Activated CD4-positive, alpha-beta memory T cell treated with anti-CD3 and anti-CD28 coated beads, Interleukin-2, amount 10 ng/mL, durations not matched to agents 7 days and 5 days (primary cell): ENCODE results near the gene KRT32. TPM values are rescaled to one million over a fixed set of nuclear protein-coding genes. Genes with fewer than 3 reads are reported as not detected.

ENCODE experiments used
- CTCF ChIA-PET: fragments of 350-600 bp; sonication (Branson Sonifier 250); formaldehyde crosslinking; loops from one replicate; lab custom pipeline; 2021; ENCODE audit warnings: antibody characterized with exemption, inconsistent platforms; lab: Charles Lee
- POLR2A ChIA-PET: fragments of 350-600 bp; sonication (Branson Sonifier 250); formaldehyde crosslinking; loops from one replicate; lab custom pipeline; 2021; ENCODE audit warnings: antibody characterized with exemption; lab: Charles Lee
- DNase-seq: peaks from one replicate; pipeline ENCODE4 v3.0.0-alpha.2; 2020
- H3K27ac Mint-ChIP-seq: one replicate; pipeline ENCODE4 v1.8.0; 2021; ENCODE audit warnings: mild to moderate bottlenecking, mixed read lengths
- H3K27me3 Mint-ChIP-seq: one replicate; pipeline ENCODE4 v1.8.0; 2021; ENCODE audit warnings: mixed read lengths
- H3K36me3 Mint-ChIP-seq: one replicate; pipeline ENCODE4 v1.8.0; 2021; ENCODE audit warnings: low read depth, mixed read lengths
- H3K4me1 Mint-ChIP-seq: one replicate; pipeline ENCODE4 v1.8.0; 2021; ENCODE audit warnings: mixed read lengths
- H3K4me3 Mint-ChIP-seq: one replicate; pipeline ENCODE4 v1.8.0; 2021; ENCODE audit warnings: mild to moderate bottlenecking, mixed read lengths
- H3K9me3 Mint-ChIP-seq: one replicate; pipeline ENCODE4 v1.8.0; 2021; ENCODE audit warnings: mixed read lengths
- total RNA-seq, 2 experiments: library from RNA; stranded (reverse); gene quantifications; one replicate each; pipeline ENCODE4 v1.2.3, GENCODE V29; 2021

Gene KRT32
- total RNA-seq, 2 experiments from 2014 or later = not detected

DNA sequence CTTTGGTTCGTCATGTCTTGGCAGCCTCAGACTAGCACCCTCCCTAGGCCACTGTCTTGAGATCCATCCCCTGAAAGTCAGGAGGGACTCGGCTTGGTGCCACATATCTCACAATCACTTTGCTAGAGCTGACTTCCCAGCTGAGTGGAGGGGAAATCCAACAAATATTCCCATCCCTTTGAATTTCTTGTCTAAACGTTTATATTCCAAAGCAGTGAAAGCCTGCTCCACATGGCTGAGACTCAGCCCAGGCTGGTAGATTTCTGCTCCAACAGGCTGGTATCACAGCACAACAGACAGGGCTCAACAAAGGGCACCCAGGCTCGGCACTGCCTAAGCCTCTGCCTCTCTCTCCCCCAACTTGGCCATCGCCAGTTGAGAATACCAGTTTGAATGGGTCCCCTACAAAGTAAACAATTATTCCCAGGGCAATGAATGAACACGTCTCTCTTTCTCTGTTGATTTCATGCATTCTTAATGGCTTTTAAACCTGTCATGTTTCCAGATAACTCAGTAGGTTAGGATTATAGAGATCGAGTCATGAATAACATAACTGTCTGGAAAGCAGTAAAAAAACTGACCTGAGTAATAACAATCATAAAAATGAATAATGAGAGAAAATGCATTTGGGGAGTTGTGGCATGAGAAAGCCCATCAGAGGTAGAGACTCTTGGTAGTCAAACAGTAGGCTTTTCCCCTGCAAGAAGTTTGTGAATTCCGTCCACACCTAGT, 37.2 kb upstream of the KRT32 start:
- no peak for DNase-seq
- Mint-ChIP-seq H3K27ac (no peak overlapping the region), H3K4me3 (no peak overlapping the region), H3K4me1 (peaks cover 8% of the 10 kb centered on the region), H3K36me3 (no peaks in the 10 kb centered on the region), H3K9me3 (no peaks in the 10 kb centered on the region), H3K27me3 (no peaks in the 10 kb centered on the region)
- POLR2A ChIA-PET = no interaction called here
- CTCF ChIA-PET = no interaction called here

DNA sequence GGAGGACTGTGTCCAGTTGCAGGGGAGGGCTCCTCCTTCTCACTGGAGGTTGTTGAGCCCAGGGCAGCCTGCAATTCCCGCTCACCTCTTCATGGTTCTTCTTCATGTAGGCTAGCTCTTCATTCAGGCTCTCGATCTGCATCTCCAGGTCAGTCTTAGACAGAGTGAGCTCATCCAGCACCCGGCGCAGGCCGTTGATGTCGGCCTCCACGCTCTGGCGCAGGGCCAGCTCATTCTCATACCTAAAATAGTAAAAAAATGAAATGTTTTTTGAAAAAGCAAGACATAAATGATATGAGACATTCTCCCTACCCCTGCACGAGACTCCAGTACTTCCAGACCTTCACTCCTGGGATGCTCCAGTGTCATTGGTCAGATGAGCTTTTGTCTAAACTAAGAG, 36.0 kb upstream of the KRT32 start:
- ChIA-PET POLR2A (no interaction called here), CTCF (interaction anchor here (0.7 kb wide), 2 partner anchors 13 to 46 kb away, joined by 3 read pairs; no protein-coding TSS in a partner anchor)
- H3K9me3 Mint-ChIP-seq = no peaks in the 10 kb centered on the region

DNA sequence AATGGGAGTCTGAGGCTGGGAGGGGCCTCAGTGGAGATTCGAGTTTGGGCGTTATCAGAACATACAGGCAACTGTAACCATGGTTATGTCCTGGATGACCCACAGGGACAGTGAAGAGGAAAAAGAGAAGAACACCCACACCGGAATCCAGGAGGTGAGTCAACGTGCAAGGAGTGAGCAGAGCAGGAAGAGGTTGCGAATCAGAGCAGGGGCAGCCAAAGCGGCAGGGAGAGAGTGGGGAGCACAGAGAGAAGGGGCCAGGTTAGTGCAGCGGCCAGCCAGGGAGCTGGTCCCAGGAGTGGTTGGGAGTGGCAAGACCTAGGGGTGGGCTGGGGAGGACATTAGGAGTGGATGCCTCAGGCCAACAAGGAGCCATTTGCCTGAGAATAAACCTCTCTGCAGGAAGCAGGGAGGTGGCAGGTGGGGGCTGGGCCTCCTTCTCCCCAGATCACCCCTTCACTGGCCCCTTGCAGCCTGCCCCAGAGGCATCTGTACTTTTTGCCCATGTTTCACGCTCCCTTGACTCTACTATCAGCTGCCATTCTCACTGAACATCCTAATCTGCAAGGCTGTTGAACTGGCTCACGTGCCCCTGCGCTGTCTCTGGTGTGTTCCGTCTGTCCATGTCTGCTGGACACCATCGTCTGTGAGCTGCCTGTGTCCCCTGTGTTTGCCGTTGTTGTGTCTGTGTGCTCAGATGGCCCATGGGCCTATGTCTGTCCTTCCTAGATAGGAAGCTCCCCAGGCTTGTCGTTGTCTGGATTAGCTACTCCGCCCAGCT, 33.1 kb upstream of the KRT32 start:
- Mint-ChIP-seq H3K27ac (no peak overlapping the region), H3K27me3 (peaks cover 2% of the 10 kb centered on the region), H3K9me3 (no peaks in the 10 kb centered on the region)

More for the DNA sequence above, 36.0 kb upstream of the KRT32 start:
- no peak overlapping the region for H3K4me3 Mint-ChIP-seq
- H3K36me3 Mint-ChIP-seq = no peaks in the 10 kb centered on the region
- peaks cover 2% of the 10 kb centered on the region for H3K27me3 Mint-ChIP-seq
- H3K27ac Mint-ChIP-seq = no peak overlapping the region
- peaks cover 12% of the 10 kb centered on the region for H3K4me1 Mint-ChIP-seq
- DNase-seq = no peak

DNA sequence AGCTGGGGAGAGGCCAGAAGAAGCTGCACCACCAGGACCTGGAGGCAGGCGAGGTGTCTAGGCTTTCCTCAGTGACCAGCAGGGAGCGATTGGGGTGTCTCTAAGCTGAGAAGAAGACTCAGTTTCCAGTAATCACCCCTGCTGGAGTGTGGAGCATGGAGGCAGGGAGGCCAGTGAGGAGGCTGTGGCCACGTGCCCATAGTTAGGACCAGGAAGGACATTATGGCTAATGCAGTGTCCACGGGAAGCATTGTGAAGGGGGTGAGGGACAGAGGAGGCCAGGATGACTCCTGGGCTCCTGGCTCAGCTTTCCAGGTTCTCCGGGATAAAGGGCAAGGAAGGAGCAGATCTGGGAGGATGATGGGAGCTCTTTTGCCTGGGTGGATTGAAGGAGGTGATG, 32.5 kb upstream of the KRT32 start:
- no peaks in the 10 kb centered on the region for H3K9me3 Mint-ChIP-seq
- peaks cover 2% of the 10 kb centered on the region for H3K27me3 Mint-ChIP-seq
- no peaks in the 10 kb centered on the region for H3K36me3 Mint-ChIP-seq
- POLR2A ChIA-PET = no interaction called here
- H3K4me1 Mint-ChIP-seq = peaks cover 22% of the 10 kb centered on the region
- H3K4me3 Mint-ChIP-seq = no peak overlapping the region
- no peak for DNase-seq
- CTCF ChIA-PET = no interaction called here
- H3K27ac Mint-ChIP-seq = no peak overlapping the region

More for the DNA sequence above, 33.1 kb upstream of the KRT32 start:
- ChIA-PET POLR2A (no interaction called here), CTCF (no interaction called here)
- no peak for DNase-seq
- no peaks in the 10 kb centered on the region for H3K36me3 Mint-ChIP-seq
- H3K4me1 Mint-ChIP-seq = peaks cover 22% of the 10 kb centered on the region
- no peak overlapping the region for H3K4me3 Mint-ChIP-seq

DNA sequence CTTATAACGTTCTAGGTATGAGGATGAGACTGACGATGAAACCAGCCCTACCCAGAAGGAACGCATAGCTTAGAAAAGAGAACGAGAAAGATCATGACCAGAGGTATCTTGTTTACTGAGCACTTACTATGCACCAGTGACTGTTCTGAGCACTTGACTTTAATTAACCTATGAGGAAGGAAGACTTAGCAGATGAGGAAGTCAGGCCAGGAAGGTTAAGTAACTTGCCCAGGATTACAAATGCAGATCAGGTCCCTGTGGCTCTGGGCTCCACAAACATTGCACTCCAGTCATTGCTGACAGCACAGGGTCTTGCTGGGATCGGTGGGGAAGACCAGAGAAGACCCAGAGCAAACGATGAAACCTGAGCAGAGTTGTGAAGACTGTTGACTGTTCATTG, 31.1 kb upstream of the KRT32 start:
- DNase-seq = no peak
- peaks cover 22% of the 10 kb centered on the region for H3K4me1 Mint-ChIP-seq
- no peaks in the 10 kb centered on the region for H3K36me3 Mint-ChIP-seq
- H3K27ac Mint-ChIP-seq = no peak overlapping the region
- H3K27me3 Mint-ChIP-seq = peaks cover 2% of the 10 kb centered on the region
- H3K4me3 Mint-ChIP-seq = no peak overlapping the region
- H3K9me3 Mint-ChIP-seq = no peaks in the 10 kb centered on the region
- ChIA-PET CTCF (interaction anchor here (1.5 to 1.8 kb wide), 2 partner anchors 20 to 50 kb away, joined by 3 to 7 read pairs; no protein-coding TSS in a partner anchor), POLR2A (interaction anchor here (1.0 to 1.4 kb wide), 2 partner anchors 176 to 191 kb away, joined by 3 read pairs; partner anchors contain the start of gene EIF1)

DNA sequence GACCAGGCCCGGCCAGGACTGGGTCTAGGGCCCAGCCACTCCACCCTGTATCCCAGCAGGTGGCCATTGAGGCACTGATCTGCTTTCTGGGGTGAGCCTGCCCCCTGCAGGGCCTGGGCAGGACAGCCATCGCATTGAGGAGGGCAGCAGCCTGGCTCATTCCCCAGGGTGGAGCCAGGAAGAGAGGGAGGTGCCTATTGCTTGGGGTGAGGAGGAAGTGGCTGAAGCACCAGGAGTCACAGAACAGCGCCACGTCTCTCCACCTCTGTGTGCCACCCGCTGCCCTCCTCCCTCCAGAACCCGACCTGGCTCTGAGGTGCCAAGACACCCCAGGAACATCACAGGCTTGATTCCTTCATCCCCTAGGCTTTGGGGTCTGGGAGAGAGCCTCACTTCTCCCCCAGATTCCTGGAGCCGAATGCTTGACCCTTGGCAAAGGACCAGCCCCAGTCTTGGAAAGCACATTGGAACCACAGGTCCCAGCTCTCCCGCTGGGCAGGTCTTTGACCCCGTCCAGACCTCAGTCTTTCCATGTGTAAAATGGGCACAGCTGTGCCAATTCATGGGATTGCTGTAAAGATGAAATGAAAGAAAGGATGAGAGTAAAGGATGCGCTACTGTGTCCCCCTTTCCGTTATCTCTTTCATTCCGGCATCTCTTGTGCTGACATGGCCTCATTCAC, 29.8 kb upstream of the KRT32 start:
- H3K27ac Mint-ChIP-seq = peak overlapping the region; percentile 40
- ChIA-PET POLR2A (interaction anchor here (0.8 to 1.4 kb wide), 3 partner anchors 53 to 192 kb away, joined by 3 read pairs; partner anchors contain the start of gene EIF1), CTCF (interaction anchor here (1.5 to 1.8 kb wide), 4 partner anchors 14 to 581 kb away, joined by 3 to 4 read pairs (median 4); no protein-coding TSS in a partner anchor)
- H3K4me1 Mint-ChIP-seq = peaks cover 22% of the 10 kb centered on the region
- DNase-seq = peak; percentile 83
- peaks cover 2% of the 10 kb centered on the region for H3K27me3 Mint-ChIP-seq
- no peaks in the 10 kb centered on the region for H3K9me3 Mint-ChIP-seq
- no peaks in the 10 kb centered on the region for H3K36me3 Mint-ChIP-seq
- no peak overlapping the region for H3K4me3 Mint-ChIP-seq

DNA sequence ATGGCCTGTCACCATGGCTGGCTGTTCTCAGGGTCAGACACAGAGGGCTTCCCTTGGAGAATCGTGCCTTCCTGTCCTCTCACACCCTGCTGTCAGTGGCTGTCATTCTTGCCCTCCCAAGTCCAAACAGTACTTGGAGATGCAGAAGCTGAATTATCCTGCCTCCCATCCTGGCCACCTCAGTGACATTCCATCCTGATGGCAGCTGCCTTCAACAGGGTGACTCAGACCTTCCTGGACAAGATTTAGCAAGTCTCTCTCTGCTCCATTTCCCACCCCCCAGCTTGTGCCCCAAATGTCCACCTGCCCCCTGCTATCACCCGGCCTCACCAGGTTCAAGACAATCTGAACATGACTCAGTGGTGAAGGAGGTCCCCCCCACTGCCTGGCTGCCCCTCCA, 27.3 kb upstream of the KRT32 start:
- Mint-ChIP-seq H3K27me3 (peaks cover 2% of the 10 kb centered on the region), H3K4me3 (no peak overlapping the region), H3K36me3 (no peaks in the 10 kb centered on the region), H3K4me1 (peaks cover 17% of the 10 kb centered on the region), H3K27ac (no peak overlapping the region), H3K9me3 (no peaks in the 10 kb centered on the region)
- ChIA-PET POLR2A (no interaction called here), CTCF (interaction anchor here (0.5 to 2.3 kb wide), 3 partner anchors 54 to 1424 kb away, joined by 3 to 10 read pairs (median 5); no protein-coding TSS in a partner anchor)
- DNase-seq = no peak

DNA sequence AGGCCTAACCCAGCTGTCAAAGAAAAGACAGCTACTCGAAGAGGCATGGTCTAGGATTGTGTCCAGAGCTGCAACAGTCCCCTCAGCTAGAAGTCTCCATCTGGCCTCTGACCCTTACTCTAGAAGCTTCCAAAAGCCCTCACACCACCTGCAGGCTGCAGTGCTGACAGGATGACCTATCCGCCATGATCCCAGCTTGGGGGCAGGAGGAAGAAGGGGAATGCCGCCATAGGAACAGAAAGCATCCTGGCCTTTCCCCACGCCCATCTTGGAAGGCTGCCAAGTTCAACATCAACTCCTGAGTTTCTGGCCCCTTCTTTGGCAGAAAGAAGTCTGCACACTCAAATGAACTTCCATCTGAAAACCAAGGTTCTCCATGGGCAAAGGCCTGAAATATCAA, 25.6 kb upstream of the KRT32 start:
- no peaks in the 10 kb centered on the region for H3K27me3 Mint-ChIP-seq
- POLR2A ChIA-PET = no interaction called here

DNA sequence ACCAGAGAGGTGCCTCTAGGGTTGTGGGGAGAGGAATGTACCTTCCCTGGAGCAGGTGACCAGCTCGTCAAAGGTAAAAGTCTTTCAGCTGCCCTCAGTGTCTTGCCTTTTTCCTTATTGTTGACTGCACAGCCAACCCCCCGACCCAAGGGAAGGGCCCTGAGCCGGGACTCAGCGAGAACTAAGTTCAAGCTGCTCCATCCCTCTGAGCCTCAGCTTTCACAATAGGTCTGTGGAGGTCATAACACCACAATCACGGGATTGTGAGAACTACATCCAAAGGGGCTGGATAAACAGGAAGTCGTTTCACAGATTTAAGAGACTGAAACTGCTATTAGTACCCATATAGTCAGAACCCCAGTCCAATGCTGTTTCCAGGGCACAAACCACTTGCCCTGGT, 25.2 kb upstream of the KRT32 start:
- Mint-ChIP-seq H3K9me3 (no peaks in the 10 kb centered on the region), H3K27ac (no peak overlapping the region)
- CTCF ChIA-PET = interaction anchor here (2.6 kb wide), 1 partner anchor 57 kb away, joined by 8 read pairs; no protein-coding TSS in a partner anchor

More for the DNA sequence above, 25.6 kb upstream of the KRT32 start:
- H3K4me3 Mint-ChIP-seq = no peak overlapping the region
- no peaks in the 10 kb centered on the region for H3K36me3 Mint-ChIP-seq
- DNase-seq = no peak
- peaks cover 10% of the 10 kb centered on the region for H3K4me1 Mint-ChIP-seq
- H3K27ac Mint-ChIP-seq = no peak overlapping the region
- no peaks in the 10 kb centered on the region for H3K9me3 Mint-ChIP-seq
- CTCF ChIA-PET = interaction anchor here (2.6 kb wide), 1 partner anchor 56 kb away, joined by 8 read pairs; no protein-coding TSS in a partner anchor

DNA sequence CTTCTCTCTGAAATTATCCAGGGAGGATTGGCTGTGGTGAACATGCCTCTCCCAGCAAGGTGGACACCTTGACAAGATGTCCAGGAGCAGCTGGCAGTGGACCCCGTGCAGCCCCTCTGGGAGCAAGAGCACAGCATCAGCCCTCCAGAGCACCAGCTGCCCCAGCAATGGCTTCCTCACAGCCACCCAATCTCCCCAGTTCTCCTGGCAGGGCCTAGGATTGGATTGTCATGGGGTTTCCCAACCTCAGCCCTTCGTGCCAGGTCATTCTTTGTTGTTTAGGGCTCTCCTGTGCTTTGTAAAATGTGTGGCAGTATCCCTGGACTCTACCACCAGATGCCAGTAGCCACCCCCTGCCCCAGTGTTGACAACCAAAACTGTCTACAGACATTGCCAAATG, 24.3 kb upstream of the KRT32 start:
- Mint-ChIP-seq H3K9me3 (no peaks in the 10 kb centered on the region), H3K4me3 (no peak overlapping the region), H3K4me1 (peaks cover 2% of the 10 kb centered on the region), H3K27ac (no peak overlapping the region), H3K36me3 (no peaks in the 10 kb centered on the region), H3K27me3 (no peaks in the 10 kb centered on the region)
- ChIA-PET CTCF (interaction anchor here (2.6 kb wide), 1 partner anchor 58 kb away, joined by 8 read pairs; no protein-coding TSS in a partner anchor), POLR2A (no interaction called here)
- no peak for DNase-seq

More for the DNA sequence above, 25.2 kb upstream of the KRT32 start:
- H3K4me3 Mint-ChIP-seq = no peak overlapping the region
- no peaks in the 10 kb centered on the region for H3K36me3 Mint-ChIP-seq
- POLR2A ChIA-PET = no interaction called here
- H3K27me3 Mint-ChIP-seq = no peaks in the 10 kb centered on the region
- H3K4me1 Mint-ChIP-seq = peaks cover 10% of the 10 kb centered on the region
- DNase-seq = no peak

DNA sequence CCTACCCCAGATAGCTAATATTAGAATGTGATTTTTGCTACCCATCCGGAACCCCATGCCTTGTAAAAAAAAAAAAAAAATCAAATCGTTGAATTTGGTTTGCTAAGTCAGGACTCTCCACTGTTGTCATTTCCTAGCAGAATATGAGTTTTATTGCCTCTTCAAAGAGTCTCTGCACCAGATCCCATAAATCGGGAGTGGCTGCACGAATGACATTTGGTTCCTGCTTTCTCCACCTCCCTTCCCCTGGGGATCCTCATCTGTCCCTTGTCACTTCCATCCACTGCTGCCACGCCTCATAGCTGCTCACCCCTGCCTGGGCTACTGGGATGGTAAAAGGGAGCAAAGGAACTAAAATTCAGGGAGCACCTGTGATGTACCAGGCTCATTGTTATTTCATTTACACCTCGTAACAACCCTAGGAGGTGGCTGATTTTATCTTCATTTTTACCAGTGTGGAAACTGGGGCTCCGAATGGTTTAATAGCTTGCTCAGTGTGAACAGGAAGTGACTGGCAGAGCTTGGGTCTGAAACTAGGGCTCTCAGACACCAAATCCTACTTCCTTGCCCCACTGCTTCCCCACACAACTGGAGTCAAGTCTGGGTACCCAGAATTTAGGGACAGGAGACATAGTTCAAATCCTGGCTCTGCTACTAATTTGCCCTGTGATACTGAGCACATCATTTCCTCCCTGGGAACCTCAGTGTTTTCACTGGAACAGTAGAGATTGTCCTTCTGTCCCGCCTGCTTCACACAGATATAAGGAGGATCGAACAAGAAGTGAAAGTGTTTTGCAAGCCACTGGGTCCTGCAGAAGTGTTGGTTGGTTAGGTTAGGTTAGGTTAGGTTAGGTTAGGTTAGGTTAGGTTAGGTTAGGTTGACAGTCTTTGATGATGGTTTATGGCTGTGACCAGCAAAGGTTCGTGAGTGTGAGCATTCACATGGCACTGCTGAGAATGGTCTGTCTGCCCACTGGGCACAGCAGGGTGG, 23.1 kb upstream of the KRT32 start:
- H3K4me3 Mint-ChIP-seq = no peak overlapping the region
- H3K4me1 Mint-ChIP-seq = peaks cover 2% of the 10 kb centered on the region
- POLR2A ChIA-PET = no interaction called here
- no peak for DNase-seq
- H3K27me3 Mint-ChIP-seq = no peaks in the 10 kb centered on the region
- no peaks in the 10 kb centered on the region for H3K36me3 Mint-ChIP-seq
- H3K9me3 Mint-ChIP-seq = no peaks in the 10 kb centered on the region
- CTCF ChIA-PET = interaction anchor here (0.9 to 2.6 kb wide), 3 partner anchors 13 to 159 kb away, joined by 3 to 8 read pairs (median 3); no protein-coding TSS in a partner anchor
- no peak overlapping the region for H3K27ac Mint-ChIP-seq
